Pons (tissue), 1 donor: Measurements from ENCODE around the gene MNT.
A peak's percentile ranks its signal among the peaks of the same experiment; 100 is the strongest.

Source experiments
- DNase-seq: peaks from one replicate; pipeline ENCODE4 v3.0.0-alpha.2; 2016; ENCODE audit warnings: low spot score

Gene MNT

GRCh38 chr17:2416010-2416734 lies 15.3 kb upstream of the MNT start:
- DNase-seq, result peak; percentile 93

- no peak for DNase-seq
These were observed 14.2 kb upstream of the MNT start for GRCh38 chr17:2415081-2415480.

- DNase-seq, result no peak
These were observed 13.7 kb upstream of the MNT start for GRCh38 chr17:2414446-2415064.

- peak; percentile 57 for DNase-seq
These were observed 11.7 kb upstream of the MNT start for GRCh38 chr17:2412561-2413021.

GRCh38 chr17:2410951-2411350 lies 10.1 kb upstream of the MNT start:
- DNase-seq, result no peak

GRCh38 chr17:2406903-2407790 lies 6.3 kb upstream of the MNT start:
- DNase-seq, result no peak

GRCh38 chr17:2406271-2406902 lies 5.5 kb upstream of the MNT start:
- DNase-seq, result no peak

- no peak for DNase-seq
These were observed 4.5 kb upstream of the MNT start for GRCh38 chr17:2405247-2405926.

GRCh38 chr17:2403044-2403443 lies 2.2 kb upstream of the MNT start:
- no peak for DNase-seq

GRCh38 chr17:2402544-2402943 lies 1.7 kb upstream of the MNT start:
- no peak for DNase-seq

GRCh38 chr17:2401426-2402221 lies 764 bp upstream of the MNT start:
- DNase-seq, result peak; percentile 99

GRCh38 chr17:2400474-2400866 lies 390 bp downstream of the MNT start:
- no peak for DNase-seq

- peak; percentile 95 for DNase-seq
These were observed 1.0 kb downstream of the MNT start for GRCh38 chr17:2399572-2400473.

- DNase-seq, result peak; percentile 60
These were observed 1.9 kb downstream of the MNT start for GRCh38 chr17:2398655-2399571.

GRCh38 chr17:2398182-2398581 lies 2.7 kb downstream of the MNT start:
- DNase-seq, result no peak

GRCh38 chr17:2397247-2398171 lies 3.4 kb downstream of the MNT start:
- DNase-seq, result no peak

GRCh38 chr17:2396568-2397246 lies 4.2 kb downstream of the MNT start:
- DNase-seq, result peak; percentile 80
